Activated CD4-positive, alpha-beta T cell treated with anti-CD3 and anti-CD28 coated beads, Interleukin-2, Interleukin-4, amounts not matched to agents 100 ng/mL and 50 ng/mL, durations not matched to agents 16 hours and 8 hours (primary cell): ENCODE measurements around the gene DOCK11.

Experiments
- DNase-seq: peaks from one replicate; pipeline ENCODE4 v3.0.0-alpha.2; 2020; ENCODE audit warnings: low spot score

The DOCK11 gene

DNA sequence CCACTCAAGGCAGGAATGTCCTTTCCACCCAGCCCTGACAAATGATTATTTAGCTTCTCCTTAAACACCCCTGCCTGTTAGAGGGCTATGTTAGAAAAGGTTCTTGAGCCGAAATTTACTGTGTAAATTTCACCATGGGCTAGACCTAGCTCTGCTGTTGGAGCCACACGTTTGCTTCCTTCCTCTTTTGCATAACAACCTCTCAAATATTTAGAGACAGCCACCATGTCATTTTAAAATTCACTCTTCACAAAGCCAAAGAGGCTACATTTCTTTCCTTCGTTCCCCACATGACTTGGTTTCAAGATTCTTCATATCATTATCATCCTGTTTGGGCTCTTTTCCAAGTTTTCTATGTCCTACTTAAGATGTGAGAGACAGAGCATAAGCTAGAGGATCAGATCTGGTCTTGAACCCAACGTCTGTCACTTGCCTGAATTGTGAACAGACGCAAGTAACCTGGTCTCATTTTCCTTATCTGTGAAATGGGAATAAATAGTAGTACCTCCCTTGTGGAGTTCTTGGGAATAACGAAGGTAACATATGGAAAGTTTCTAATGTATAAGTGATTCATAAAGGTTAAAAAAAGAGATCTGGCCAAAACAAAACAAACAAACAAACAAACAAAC lies 6.7 kb downstream of the DOCK11 start:
- no peak for DNase-seq

DNA sequence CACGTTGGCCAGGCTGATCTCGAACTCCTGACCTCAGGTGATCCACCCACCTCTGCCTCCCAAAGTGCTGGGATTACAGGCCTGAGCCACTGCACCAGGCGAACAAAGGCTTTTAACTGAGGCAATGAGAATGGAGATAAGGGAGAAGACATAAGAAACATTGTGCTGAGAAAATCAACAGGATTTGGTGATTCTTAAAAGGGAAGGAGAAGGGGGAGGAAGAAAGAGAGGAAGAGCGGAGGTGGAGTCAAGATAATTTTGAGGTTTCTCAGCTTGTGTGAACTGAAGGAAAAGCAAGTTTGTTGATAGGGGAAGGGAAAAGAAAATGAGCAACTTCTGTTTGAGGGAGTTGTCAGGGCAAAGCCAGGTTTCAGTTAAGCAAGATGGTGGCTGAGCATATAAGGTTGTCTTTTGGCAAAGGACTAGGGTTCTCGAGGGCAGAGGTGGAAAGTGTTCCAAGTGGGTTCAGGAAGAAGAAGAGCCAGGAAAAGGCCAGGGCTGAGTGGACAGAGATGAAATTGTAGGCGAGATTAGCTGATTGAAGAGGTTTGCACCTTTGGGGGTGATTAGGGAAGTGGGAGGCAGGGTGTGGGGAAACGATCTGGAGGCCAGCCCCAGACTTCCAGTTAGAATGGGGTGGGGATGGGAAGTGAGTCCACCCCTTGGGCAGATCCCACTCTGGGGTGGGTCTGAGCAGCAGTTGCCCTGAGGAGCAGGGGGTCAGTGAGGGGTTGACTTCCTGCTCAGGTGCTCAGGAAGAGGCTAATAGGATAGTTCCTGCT lies 7.8 kb downstream of the DOCK11 start:
- DNase-seq = no peak

GRCh38 chrX:118504581-118504980 lies 9.0 kb downstream of the DOCK11 start:
- no peak for DNase-seq

GRCh38 chrX:118506805-118507480 lies 11.3 kb downstream of the DOCK11 start:
- DNase-seq = no peak

- no peak for DNase-seq
These were observed 12.2 kb downstream of the DOCK11 start for GRCh38 chrX:118507766-118508165.

GRCh38 chrX:118508221-118508620 lies 12.6 kb downstream of the DOCK11 start:
- DNase-seq = no peak

DNA sequence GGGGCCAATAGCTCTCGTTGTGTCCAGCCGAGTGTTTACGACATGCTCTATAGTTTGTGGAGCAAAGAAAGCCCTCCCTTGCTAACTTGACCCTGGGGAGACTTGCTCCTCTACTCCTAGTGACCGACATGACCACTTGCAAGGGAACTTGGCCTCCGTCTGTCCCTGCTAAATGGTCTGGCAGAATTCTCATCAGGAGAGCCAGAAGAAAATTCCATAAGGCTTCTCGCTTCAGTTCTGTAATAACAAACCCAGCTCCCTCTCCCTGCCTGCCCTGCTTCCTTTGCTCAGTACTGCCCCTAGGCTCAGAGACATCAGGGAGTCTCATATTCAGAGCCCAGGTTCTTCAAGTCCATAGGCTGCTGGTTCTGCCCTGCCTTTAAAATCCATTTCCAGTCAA lies 13.0 kb downstream of the DOCK11 start:
- no peak for DNase-seq

GRCh38 chrX:118510111-118510510 lies 14.5 kb downstream of the DOCK11 start:
- no peak for DNase-seq

DNA sequence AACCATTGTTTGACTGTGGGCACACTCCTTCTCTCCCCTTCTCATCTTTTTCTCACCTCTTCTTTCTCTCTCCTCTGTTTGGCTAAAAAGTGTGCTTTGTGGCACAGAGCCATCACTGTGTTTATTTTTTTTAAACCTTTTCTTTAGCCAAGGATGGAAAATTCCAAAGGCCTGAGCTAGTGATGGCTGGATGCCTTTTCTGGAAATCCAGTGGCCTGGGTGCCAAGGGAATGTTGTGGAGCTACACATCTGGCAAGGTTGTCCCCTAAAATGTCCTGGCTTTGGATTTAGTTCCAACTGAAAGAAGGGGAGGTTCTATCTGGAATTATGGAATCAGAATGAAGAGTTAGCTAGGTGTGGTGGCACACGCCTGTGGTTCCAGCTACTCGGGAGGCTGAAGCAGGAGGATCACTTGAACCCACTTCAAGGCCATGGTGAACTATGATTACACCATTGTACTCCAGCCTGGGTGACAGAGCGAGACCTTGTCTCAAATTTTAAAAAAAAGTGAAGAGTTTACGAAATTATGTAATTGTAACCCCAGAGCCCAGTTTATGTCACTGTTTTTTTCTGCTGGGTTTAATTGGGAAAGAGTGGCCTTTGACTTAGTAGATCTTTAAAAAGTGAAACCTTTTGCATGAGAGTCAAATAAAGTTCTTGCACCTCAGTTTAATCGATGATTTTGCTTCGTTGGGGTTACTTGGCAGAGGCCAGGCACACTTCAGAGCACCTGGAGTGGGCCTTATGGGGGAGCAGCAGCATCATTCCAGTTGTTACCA lies 17.7 kb downstream of the DOCK11 start:
- no peak for DNase-seq

DNA sequence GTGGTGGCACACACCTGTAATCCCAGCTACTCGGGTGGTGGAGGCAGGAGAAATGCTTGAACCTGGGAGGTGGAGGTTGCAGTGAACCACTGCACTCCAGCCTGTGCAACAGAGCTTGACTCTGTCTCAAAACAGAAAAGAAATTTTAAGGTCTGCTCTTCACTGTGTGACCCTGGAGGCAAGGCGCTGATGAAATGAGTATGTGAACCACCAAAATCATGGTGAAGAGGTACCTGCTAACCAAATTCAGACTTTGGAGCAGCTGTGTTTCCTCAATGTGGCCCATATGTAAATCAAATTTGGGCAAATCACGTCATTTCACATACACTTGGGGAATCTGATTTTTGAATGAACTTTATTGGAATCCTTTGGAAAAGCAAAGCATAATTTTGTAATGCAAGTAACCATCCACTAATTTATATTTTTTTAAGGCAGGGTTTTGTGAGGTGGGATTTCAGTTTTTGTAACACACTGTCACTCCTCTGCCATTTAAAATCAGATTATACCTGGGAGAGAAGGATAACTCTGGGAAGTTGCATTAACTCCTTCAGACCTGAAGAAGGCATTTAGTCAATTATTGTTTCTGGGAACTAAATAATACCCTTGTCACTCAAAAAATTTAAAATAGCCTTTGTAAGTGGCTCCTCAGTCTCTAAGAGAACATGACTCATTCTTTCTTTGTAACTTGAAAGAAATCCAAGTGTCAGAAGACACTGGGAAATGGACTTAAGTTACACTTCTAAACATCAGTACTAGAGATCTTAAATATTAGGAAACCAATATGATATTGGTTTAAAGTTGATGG lies 24.0 kb downstream of the DOCK11 start:
- DNase-seq = no peak

DNA sequence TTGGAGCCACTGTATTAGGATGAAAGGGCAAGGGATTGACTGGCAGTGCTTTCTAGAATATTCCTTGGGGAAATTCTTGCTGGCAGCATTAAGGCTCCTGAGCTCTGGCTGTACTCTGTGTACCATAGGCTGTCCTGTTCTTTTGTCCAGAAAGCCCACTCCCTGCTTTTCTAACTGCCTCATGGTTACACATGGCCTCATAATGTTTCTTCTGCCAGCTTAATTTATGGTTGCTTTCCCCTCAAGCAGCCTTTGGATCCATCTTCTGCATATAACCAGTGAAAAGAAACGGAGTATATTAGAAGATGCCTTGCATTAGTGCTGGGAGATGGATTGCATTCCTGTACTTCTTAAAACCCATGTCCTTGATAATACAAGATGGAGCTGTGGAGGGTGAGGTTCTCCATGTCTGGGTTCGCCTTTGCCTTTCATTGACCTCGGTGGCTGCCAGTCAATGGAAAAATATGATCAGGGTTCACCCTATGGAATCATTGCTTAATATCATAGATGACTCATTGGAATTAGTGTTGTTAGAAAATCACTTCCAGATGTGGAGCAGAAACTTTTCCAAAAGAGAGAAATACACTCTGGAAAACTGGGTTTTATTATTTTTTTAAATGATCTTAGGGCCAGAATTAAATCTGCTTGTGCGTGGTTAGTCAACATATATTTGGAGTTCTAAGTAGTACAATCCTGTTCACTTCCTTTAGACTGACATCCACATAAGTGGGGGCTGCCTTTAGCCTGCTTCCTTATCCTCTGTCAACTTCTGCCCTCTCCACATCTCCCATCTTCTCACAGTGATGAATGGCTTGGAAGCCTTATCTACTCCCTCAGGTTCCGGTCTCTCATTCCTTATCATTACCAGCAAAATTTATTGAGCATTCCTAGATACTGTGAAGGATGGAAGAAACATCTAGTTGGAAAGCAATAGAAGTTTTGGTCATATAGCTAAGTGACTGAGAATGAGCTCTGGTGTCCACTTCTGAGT lies 24.9 kb downstream of the DOCK11 start:
- no peak for DNase-seq

DNA sequence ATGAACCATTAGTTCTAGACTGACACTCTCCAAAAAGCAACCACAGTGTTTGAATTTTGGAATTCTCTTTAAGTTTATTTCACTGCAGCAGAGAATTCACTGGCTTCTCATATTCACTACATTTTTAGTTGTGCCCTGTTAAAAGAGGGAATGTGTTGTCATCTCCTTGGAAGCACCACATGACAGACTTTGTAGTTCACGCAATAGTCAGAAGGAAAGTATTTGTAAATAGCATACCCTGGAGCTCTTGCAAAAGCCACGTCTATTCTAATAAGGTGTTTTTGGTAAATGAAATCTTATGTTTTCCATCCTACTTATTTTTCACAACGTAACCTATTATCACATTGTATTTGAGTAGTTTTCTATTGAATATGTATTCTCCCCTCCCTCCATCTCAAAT lies 25.8 kb downstream of the DOCK11 start:
- DNase-seq = no peak

DNA sequence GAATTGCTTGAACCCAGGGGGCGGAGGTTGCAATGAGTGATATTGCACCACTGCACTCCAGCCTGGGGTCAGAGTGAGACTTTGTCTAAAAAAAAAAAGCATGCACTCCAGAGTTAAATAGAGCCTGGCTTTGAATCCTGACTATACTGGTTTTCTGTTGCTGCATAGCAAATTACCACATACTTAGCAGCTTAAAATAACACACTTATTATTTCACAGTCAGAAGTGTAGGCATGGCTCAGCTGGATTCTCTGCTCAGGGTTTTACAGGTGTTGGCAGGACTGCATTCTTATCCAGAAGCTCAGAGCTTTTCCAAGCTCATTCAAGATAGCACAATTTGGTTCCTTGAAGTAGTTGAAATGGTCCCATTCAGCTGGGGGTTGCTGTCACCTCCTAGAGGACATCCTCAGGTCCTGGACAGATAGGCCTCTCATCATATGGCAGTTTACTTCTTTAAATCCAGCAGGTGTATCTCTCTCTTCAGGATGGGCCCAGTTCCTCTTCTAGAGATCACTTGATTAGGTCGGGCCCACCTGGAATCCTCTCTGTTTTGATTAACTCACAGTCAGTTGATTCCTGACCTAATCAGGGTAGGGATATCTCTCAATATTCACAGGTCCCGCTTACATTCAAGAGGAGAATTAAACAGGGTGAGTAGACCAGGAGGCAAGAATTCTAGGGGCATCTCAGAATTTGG lies 26.8 kb downstream of the DOCK11 start:
- DNase-seq = no peak

- DNase-seq = no peak
These were observed 28.3 kb downstream of the DOCK11 start for GRCh38 chrX:118523920-118524319.

- DNase-seq = no peak
These were observed 28.7 kb downstream of the DOCK11 start for GRCh38 chrX:118524344-118524743.

DNA sequence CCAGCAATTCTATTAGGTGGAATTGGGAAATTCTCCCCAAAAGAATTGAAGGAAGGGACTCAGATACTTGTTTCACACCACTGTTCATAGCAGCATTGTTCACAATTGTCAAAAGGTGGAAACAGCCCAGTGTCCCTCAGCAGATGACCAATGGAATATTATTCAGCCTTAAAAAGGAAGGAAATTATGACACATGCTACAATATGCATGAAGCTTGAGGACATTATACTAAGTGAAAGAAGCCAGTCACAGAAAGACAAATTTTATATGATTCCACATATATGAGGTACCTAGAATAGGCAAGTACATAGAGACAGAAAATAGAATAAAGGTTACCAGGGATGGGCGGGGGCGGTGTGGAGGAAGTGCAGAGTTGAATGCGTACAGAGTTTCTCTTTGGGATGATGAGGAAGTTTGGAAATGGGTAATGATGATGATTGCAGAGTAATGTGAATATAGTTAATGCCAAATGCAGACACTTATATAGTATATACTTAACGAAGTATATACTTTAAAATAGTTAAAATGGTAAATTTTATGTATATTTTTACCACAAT lies 29.6 kb downstream of the DOCK11 start:
- DNase-seq = no peak

- no peak for DNase-seq
These were observed 30.5 kb downstream of the DOCK11 start for GRCh38 chrX:118526149-118526548.

- peak; percentile 57 for DNase-seq
These were observed 32.6 kb downstream of the DOCK11 start for GRCh38 chrX:118528071-118528737.
